Activated CD8-positive, alpha-beta memory T cell treated with anti-CD3 and anti-CD28 coated beads for 1 hour (primary cell): ENCODE data around the gene IKZF5.

ENCODE experiments used
- DNase-seq, 2 donors: peaks; one replicate each; pipeline ENCODE4 v3.0.0-alpha.2; 2020; ENCODE audit warnings: low read depth in 1 of 2; ENCODE audit errors: extremely low read depth in 1 of 2

IKZF5 gene

GRCh38 chr10:123016228-123016627 is 7.6 kb upstream of the IKZF5 start:
- DNase-seq = no peak

DNA sequence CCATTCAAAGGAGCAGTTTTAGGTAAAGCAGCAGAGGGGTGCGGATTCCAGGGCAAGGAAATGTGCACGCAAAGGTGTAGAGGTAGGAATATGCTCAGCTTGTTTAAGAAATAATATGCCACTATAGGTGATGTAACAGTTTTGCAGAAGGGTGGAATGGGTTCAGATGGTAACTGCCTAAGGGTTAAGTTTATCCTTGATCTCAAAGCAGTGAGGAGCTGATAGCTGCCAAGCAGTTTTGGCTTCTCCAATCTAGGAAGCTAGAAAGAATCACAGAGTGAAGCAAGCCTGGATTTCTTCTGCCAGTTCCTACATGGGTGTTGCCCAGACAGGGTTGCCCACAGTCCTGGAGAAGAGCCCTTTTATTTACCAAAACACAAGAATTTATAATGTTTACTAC is 6.2 kb upstream of the IKZF5 start:
- DNase-seq = no peak

GRCh38 chr10:123013456-123014419 is 5.1 kb upstream of the IKZF5 start:
- DNase-seq = no peak

GRCh38 chr10:123011987-123012386 is 3.4 kb upstream of the IKZF5 start:
- DNase-seq = no peak

DNA sequence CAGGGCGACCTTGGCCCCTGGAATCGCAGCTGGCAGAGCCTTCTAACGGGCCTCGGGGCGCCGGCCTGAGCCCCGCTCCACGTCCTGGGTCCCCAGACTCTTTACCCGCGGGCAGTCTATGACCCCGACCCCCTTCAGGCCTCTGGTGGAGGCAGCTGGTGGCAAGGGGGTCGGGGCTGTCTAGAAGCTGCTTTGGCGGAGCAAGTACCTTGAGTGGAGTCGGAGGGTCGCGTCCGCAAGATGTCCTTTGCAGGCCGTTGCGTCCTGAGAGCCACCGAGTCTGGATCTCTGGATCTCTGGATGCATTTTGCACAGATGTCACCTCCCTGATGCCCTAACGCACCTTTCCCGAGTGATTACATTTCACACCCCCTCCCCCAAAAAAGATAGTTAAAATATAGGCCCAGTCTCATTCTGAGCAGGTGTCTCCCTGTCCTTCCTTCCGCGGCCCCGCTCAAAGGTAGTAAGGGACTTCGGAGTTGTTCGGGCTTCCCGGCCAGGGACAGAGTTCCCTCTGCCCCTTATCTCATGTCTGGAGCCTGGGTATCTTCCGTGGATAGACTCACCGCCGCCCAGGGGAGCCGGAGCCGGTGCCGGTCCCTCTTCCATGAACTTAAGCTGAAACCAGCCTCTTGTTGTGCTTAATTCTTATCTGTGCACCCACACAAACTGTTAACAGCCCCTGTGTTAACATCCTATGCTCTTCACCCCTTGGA is 668 bp upstream of the IKZF5 start:
- DNase-seq = no peak

GRCh38 chr10:123007558-123008354 is 839 bp downstream of the IKZF5 start:
- DNase-seq = no peak

- DNase-seq = no peak
Measured at GRCh38 chr10:123004298-123004697, 4.3 kb downstream of the IKZF5 start.

GRCh38 chr10:123001370-123001769 is 7.2 kb downstream of the IKZF5 start:
- no peak for DNase-seq

DNA sequence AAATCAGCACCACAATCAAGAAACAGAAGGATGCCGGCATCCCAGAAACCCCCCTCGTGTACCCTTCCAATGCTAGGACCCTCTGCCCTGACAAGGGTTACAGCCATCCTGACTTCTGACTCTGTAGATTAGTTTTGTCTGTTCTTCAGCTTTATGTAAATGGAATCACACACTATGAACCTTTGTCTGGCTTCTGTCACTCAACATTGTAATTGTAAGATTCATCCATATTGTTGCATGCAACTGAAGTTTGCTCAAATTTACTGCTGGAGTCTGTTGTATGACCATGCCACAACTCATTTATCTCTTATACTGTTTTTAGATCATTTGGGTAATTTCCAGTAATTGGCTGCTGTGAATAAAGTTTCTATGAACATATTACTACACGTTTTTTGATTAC is 8.4 kb downstream of the IKZF5 start:
- DNase-seq = no peak

GRCh38 chr10:122999347-122999746 is 9.2 kb downstream of the IKZF5 start:
- DNase-seq = no peak

- no peak for DNase-seq
Measured at GRCh38 chr10:122998934-122999333, 9.7 kb downstream of the IKZF5 start.

- DNase-seq = no peak
Measured at GRCh38 chr10:122998360-122998917, 10.2 kb downstream of the IKZF5 start.

GRCh38 chr10:122997864-122998263 is 10.7 kb downstream of the IKZF5 start:
- no peak for DNase-seq

- DNase-seq = no peak
Measured at GRCh38 chr10:122995936-122996335, 12.7 kb downstream of the IKZF5 start.

DNA sequence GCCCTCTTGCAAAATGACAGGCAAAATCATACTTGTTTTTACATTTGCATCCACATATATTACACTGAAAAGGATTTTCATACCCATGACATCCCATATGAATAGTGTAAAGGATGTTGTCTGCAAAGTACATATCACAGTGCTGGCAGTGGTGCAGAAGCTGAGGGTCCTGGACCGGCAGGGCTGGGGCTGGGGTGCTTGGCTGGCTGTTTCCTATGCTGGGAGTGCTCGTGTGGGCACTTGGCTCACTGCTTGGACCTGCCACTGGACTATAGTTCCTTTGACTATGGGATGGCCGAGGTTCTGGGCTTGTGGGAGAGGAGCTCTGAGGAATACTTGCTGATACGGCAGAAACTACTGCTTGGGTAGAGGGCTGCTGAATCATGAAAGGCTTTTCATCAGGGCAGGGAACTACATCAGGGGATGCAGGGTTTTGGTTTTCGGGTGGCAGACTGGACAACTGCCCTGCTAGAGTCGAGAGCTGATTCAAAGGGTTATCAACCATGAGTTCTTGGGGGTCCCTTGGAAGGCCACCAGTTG is 14.7 kb downstream of the IKZF5 start:
- no peak for DNase-seq

GRCh38 chr10:122992031-122992585 is 16.5 kb downstream of the IKZF5 start:
- no peak for DNase-seq

GRCh38 chr10:122990278-122990677 is 18.3 kb downstream of the IKZF5 start:
- no peak for DNase-seq

GRCh38 chr10:122988501-122988900 is 20.1 kb downstream of the IKZF5 start:
- DNase-seq = no peak

GRCh38 chr10:122986335-122986734 is 22.3 kb downstream of the IKZF5 start:
- DNase-seq = no peak

GRCh38 chr10:122984708-122985107 is 23.9 kb downstream of the IKZF5 start:
- DNase-seq = no peak
